Mononuclear cell (primary cell): Measurements from ENCODE around the gene ZNF503. TPM values are rescaled to one million over a fixed set of nuclear protein-coding genes. Genes with fewer than 3 reads are reported as not detected.

Source experiments
- H3K27me3 ChIP-seq: 2 replicates; pipeline ENCODE4 v1.6.0; 2011; ENCODE audit warnings: low read length, control low read depth; ENCODE audit not compliant: insufficient read depth
- H3K4me1 ChIP-seq: 2 replicates; pipeline ENCODE4 v1.5.1; 2011; ENCODE audit warnings: mild to moderate bottlenecking, low read length, control low read depth; ENCODE audit not compliant: insufficient read depth
- H3K4me3 ChIP-seq: 2 replicates; pipeline ENCODE4 v1.5.1; 2011; ENCODE audit warnings: mild to moderate bottlenecking, low read length, moderate library complexity
- H3K9me3 ChIP-seq: 2 replicates; pipeline ENCODE4 v1.5.1; 2011; ENCODE audit warnings: low read depth, mild to moderate bottlenecking, control low read depth, low read length
- total RNA-seq: library from RNA; depleted of rRNA; stranded (reverse); fragments of >200 nt; gene quantifications from one replicate; pipeline ENCODE4 v1.2.3, GENCODE V29; 2012

Gene ZNF503
- total RNA-seq, 1 donor: 4.7 TPM

DNA sequence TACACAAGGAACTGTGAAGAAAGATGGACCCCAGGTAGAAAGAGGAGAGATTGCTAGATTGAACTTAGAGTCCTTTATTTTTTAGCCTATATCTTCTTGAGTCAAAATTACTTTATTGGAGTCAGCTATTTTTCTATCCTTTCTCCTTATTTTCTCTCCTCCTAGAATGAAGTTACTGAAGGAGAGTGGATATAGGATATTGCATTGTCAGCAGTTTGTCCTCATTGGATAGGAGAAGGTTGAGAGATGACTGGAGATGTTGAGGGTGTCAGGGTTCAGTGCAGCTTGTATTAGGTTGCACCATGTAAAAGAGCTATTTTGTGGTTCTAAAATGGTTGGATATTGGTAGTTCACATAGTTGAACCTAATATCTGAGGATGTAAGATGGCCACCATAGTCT is 35.3 kb upstream of the ZNF503 start:
- peaks cover 24% of the 10 kb centered on the region for H3K4me1 ChIP-seq
- H3K4me3 ChIP-seq: no peak overlapping the region
- peaks cover 2% of the 10 kb centered on the region for H3K27me3 ChIP-seq
- no peaks in the 10 kb centered on the region for H3K9me3 ChIP-seq

DNA sequence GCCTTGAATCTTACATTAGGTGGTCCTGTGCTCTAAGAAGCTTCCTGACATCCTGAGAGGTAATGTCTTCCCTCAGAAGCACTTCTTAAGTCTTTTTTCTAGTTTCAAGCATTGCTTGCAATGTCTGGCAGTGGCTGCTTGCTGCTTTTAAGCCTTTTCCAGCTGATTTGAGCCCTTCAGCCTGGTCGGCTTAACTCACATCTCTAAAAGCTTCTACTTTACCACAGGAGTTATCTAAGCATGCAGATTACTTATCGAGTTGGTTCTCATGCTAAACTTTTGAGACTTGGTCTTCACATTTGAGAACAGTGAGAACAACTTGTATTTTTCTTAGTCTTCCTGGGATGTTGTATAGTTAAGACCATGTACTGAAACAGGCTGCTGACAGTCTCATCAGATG is 33.7 kb upstream of the ZNF503 start:
- no peak overlapping the region for H3K4me3 ChIP-seq
- H3K27me3 ChIP-seq: peaks cover 2% of the 10 kb centered on the region
- no peaks in the 10 kb centered on the region for H3K9me3 ChIP-seq
- peaks cover 35% of the 10 kb centered on the region for H3K4me1 ChIP-seq

DNA sequence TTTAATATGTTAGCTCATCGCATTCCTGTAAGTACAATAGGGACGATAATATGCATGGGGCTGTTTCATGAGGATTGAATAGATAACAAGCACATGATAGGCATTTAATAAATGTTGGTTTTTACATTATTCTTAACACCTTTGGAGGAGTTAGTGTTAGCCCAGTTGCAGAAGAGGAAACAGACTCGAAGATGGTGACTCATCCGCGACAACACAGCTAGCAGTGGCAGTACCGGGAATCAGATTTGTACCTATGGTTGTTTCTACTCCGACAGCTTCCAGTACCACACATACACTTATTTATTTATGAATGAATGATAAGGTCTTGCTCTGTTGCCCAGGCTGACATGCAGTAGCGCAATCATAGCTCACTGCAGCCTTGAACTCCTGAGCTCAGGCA is 32.7 kb upstream of the ZNF503 start:
- H3K4me1 ChIP-seq: peaks cover 45% of the 10 kb centered on the region

GRCh38 chr10:75433216-75433615 is 31.7 kb upstream of the ZNF503 start:
- Histone ChIP-seq H3K4me1 (peaks cover 56% of the 10 kb centered on the region), H3K9me3 (no peaks in the 10 kb centered on the region), H3K27me3 (peaks cover 2% of the 10 kb centered on the region), H3K4me3 (no peak overlapping the region)

More for the DNA sequence above, 32.7 kb upstream of the ZNF503 start:
- Histone ChIP-seq H3K4me3 (no peak overlapping the region), H3K9me3 (no peaks in the 10 kb centered on the region), H3K27me3 (peaks cover 2% of the 10 kb centered on the region)

DNA sequence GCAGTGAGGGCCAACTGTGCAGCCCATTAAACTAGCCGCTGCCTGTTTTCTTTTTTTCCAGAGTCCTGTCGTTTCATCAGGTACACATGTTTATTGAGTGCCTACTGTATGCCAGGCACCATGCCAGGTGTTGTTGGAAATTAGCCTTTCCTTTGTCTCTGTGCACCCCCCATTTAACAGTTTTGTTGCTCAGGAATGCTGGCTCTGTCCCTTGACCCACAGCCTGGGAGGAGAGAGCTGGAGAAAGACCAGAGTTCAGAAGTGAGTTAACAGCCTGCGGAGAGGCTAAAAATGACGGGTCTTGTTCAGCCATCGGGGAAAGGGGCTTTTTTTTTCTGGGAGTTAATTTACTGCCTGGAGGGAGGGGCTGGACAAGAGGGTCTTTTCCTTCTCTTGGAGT is 31.2 kb upstream of the ZNF503 start:
- H3K4me1 ChIP-seq: peaks cover 60% of the 10 kb centered on the region
- no peaks in the 10 kb centered on the region for H3K9me3 ChIP-seq
- H3K27me3 ChIP-seq: peaks cover 2% of the 10 kb centered on the region
- H3K4me3 ChIP-seq: no peak overlapping the region

DNA sequence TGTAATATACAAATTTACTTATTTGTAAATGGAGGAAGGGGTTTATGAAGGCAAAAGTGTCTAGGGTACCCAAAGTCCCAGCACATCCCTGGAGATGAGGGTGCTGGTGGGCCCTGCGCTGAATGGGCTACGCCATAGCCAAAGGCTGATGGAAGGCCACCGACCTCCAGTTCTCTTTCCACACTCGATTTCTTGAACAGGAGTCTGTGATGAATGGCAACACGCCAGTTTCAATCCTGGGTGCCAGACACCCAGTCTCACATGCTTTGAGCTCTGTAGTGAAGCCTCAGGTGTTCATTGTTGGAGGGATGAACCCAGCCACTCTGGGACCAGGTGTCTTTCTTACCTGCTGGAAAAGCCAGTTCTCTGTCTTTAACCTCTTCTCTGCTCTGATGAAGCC is 30.6 kb upstream of the ZNF503 start:
- Histone ChIP-seq H3K4me3 (peak overlapping the region; percentile 58), H3K27me3 (peaks cover 2% of the 10 kb centered on the region), H3K9me3 (no peaks in the 10 kb centered on the region), H3K4me1 (peaks cover 66% of the 10 kb centered on the region)

DNA sequence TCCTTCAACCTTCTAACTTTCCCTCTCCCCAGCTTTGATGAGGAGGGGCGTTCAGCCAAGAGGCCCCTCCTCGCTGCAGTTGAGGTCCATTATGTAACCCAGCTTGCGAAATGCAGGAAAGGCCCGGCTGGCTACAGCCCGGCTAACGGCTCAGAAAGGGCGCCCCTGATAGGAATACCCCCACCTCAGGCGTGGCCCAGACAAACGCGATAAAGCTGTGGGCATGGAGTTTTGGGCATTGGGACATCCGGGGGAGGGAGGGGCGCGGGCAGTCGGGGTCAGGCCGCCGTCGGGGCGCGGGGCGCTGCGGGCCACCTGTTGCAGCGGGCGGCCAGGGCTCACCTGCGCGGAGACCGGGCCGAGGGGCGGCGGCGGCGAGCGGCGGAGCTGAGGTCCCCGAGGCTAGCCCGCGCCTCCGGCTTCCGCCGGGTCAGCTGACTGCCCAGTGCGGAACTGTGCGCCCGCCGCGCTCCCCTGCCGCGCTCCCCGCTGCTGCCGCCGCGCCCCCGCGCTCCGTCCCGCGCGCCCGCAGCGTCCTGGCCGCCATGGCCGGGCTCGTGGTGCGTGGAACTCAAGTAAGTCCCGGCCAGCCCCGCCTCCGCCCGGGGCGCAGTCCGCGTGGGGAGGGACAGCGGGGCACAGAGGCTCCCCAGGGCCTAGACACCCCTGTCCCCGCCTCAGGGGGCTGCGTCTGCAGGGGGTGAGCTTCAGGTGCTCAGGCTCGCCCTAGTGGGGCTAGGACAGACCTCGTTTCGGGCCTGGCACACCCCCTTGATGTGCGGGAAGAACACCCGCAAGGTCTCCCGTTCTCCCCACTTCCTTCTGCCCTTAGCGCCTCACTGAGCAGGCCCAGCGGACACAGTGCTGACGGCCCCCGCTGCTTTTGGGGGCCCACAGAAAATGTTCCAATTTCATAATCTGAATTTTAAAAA is 29.9 kb upstream of the ZNF503 start, which contains the start of gene LRMDA:
Gene LRMDA, plus strand, starts transcription at position 445 of the 932 bp plus-strand sequence.
- Histone ChIP-seq H3K9me3 (no peaks in the 10 kb centered on the region), H3K27me3 (peaks cover 2% of the 10 kb centered on the region), H3K4me1 (peaks cover 69% of the 10 kb centered on the region), H3K4me3 (peak within 1 kb of the TSS; percentile 58)

DNA sequence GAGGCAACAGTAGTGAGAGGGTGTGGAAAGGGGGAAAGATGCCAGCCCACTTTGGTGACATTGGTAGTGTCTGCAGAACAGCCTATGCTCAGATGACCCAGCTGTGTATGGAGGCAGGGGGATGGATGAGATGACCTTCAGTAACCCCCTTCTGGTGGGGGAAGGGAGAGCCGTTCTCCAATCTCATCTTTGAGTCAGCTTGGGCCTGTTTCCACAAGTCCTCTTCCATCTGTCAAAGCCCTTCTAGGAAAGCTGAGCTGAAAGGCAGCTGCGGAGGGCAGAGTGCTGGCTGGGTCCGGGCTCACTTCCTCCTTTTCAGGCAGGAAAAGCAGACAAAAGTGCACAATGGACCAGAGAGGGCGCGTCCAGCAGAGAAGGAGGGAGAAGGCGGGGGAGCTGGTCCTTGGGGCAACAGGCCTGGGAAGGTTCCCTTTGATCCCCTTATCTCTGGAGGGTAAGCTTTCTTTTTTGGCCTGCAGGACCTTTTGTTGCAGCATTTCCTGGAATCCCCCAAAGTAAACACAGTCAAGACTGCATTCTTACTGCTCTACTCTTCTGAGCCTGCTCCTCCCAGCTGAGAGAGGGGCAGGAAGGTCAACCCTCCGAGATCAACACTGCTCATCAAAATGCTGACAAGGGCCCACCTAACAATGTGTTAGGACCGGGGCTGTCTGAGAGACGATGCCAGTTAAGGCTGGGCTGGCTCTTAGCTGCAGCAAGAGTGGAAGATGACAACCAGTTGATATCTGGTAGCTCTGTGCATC is 28.6 kb upstream of the ZNF503 start:
- Histone ChIP-seq H3K4me3 (no peak overlapping the region), H3K4me1 (peaks cover 69% of the 10 kb centered on the region), H3K27me3 (peaks cover 2% of the 10 kb centered on the region), H3K9me3 (no peaks in the 10 kb centered on the region)

DNA sequence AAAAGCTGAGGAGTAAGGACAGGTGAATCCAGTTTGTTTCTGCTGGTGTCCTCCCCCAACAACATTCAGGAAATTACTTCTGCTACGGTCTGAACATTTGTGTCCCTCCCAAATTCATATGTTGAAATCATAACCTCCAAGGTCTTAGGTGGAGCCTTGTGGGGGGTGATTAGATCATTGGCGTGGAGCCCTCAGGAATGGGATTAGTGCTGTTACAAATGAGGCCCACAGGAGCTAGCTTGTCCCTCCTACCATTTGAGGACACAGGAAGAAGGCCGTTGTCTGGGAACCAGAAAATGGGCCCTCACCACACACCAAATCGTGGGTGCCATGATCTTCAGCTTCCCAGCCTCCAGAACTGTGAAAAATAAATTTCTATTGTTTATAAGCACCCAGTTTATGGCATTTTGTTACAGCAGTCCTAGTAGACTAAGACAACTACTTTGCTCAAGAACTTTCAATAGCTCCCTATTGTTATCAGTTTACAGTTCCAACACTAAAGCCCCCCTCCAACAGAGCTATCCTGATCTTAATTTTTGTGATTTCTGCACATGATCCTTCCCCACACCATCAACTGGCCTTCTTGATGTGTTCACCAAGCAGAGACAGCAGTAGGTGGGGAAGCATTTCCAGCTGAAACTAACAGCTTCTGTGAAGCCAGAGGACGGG is 27.7 kb upstream of the ZNF503 start:
- Histone ChIP-seq H3K9me3 (no peaks in the 10 kb centered on the region), H3K4me3 (no peak overlapping the region), H3K27me3 (peaks cover 2% of the 10 kb centered on the region), H3K4me1 (peaks cover 63% of the 10 kb centered on the region)

- Histone ChIP-seq H3K27me3 (peaks cover 2% of the 10 kb centered on the region), H3K9me3 (no peaks in the 10 kb centered on the region), H3K4me1 (peaks cover 56% of the 10 kb centered on the region), H3K4me3 (no peak overlapping the region)
Observed at GRCh38 chr10:75428434-75429158, 27.0 kb upstream of the ZNF503 start.

GRCh38 chr10:75427951-75428350 is 26.4 kb upstream of the ZNF503 start:
- Histone ChIP-seq H3K27me3 (no peaks in the 10 kb centered on the region), H3K4me3 (no peak overlapping the region), H3K9me3 (no peaks in the 10 kb centered on the region), H3K4me1 (peaks cover 55% of the 10 kb centered on the region)

DNA sequence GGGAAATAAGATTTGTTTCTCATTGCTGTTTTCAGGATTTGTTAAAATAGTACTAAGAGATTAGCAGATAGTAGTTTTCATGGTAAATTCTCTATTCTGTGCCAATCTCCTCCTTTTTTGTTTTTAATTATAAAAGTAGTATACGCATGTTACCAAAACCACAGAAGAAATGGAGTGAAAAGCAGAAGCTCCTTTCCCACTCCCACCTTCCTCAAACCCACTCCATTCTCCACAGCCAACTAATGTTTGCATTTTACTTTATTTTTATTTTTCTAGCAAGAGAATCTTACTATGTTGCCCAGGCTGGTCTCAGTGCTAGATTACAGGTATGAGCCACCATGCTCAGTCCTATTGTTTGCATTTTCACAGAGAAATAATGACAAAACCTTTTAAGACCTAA is 25.3 kb upstream of the ZNF503 start:
- Histone ChIP-seq H3K9me3 (no peaks in the 10 kb centered on the region), H3K27me3 (no peaks in the 10 kb centered on the region), H3K4me1 (peaks cover 45% of the 10 kb centered on the region), H3K4me3 (no peak overlapping the region)

DNA sequence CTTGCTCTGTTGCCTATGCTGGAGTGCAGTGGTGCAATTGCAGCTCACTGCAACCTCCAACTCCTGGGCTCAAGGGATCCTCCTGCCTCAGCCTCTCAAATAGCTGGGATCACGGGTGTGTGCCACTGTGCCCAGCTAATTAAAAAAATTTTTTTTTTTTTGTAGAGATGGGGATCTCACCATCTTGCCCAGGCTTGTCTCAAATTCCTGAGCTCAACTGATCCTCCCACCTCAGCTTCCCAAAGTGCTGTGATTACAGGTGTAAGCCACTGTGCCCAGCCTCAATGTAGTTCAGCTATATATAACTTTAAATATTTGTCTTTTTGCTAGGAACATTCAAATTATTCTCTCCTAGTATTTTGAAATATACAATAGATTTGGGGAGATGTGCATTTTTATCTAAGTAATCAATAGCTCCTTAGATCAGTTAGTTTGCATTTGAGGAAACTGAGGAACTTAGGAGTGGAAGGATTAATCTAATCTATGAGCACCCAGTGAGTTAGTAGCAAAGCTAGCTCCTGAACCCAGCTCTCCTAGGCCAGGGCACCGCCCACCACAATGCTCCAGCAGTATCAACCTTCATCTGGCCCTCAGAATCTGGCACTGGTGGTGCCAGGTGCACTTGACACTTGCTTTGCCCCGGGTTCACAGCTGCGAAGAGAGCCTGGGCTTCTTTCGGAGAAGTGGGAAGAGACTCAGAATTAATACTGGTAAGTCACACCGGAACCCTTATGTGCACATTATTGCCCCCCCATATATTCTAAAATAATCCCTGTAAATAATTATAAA is 23.9 kb upstream of the ZNF503 start:
- no peaks in the 10 kb centered on the region for H3K9me3 ChIP-seq
- H3K27me3 ChIP-seq: no peaks in the 10 kb centered on the region
- no peak overlapping the region for H3K4me3 ChIP-seq
- peaks cover 36% of the 10 kb centered on the region for H3K4me1 ChIP-seq

DNA sequence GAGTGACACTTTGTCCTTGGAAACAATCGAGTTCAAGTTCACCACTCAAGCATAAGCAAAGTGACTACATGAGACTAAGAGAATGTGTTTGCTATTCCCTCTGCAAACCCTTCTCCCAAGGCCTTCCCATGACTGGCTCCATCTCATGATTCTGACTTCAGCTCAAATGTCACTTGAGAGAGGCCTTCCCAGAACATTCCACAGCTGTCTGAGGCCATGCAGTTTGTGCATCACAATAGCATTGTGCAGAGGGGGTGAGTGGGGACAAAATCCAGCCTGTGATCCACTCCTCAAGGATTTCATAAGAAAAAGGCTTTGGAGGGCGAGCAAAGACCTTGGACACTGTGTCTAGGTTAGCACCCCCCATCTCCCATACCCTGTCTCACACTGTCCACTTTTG is 23.0 kb upstream of the ZNF503 start:
- Histone ChIP-seq H3K4me1 (peaks cover 27% of the 10 kb centered on the region), H3K27me3 (no peaks in the 10 kb centered on the region), H3K4me3 (no peak overlapping the region), H3K9me3 (no peaks in the 10 kb centered on the region)
